Measurements from ENCODE around the gene UBE2J2.
"Not testable (repeated sequence)": the region's sequence is repeated elsewhere in the genome, so short reads cannot be mapped to it uniquely, and the experiment has no call there.

Gene UBE2J2

DNA sequence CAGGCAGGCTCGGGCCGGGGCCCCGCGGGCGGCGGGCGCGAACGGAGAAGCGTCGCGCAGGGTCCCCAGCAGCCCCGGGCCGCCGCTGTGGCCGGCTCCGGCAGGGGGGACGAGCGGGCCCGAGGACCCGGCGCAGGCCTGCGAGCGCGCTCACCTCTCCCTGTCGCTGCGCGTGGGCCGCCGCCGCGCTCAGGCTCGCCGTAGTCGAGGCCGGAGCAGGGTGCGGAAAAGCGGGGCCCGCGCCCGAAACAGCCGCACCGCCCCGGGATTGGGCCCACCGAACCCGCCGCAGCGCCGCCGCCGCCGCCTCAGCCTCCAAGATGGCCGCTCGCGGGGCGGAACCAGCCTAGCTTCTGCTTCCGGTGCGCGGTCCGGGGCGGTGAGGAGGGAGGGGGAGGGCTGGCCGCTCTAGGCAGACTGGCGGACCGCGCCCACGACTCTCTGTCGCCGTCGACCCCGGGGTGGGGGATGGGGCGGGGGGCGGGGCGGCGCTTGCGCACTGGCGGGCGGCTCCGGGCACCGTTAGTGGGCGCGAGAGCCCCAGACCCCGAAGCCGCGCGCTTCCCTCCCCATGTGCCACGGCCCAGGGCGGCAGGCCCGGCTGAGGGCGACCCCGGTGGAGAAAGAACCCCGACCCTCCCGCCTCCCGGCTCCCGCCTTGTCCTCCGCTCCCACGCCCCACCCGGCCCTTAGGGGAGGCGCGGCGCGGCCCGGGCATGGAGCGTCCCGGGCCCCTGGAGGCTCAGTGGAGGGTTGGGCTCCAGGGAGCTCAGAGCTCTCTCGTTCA, at the start of gene UBE2J2:
TSS of gene UBE2J2 (minus strand) at position 343 of the 787 bp plus-strand sequence. CDS start 5,862 bp downstream, outside the sequence.
- FAIRE-seq (peak; percentile 88), DNase-seq (ENCODE audit: extremely low spot score, insufficient read length, low read depth) (peak; percentile 98)

DNA sequence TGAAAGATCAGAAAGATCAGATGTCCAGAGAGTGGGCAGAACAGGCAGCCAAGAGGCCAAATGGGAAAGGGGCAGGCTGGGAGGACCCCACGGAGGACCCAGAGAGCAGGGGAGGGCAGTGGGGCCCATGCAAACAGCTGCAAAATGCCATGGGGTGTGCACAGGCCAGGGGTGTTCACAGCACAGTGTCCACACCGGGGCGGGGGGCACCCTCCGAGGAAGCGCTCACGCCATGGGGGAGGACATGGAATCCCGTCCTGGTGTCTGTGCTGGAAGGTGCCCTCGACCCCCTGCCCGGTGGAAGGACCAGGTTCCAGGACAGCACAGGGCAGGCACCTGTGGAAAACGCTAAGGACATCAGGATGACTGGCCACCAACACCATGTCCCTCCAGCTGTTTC, 49.3 kb upstream of the UBE2J2 start:
- FAIRE-seq = no peak
- no peak for DNase-seq (ENCODE audit: extremely low spot score, insufficient read length, low read depth)

DNA sequence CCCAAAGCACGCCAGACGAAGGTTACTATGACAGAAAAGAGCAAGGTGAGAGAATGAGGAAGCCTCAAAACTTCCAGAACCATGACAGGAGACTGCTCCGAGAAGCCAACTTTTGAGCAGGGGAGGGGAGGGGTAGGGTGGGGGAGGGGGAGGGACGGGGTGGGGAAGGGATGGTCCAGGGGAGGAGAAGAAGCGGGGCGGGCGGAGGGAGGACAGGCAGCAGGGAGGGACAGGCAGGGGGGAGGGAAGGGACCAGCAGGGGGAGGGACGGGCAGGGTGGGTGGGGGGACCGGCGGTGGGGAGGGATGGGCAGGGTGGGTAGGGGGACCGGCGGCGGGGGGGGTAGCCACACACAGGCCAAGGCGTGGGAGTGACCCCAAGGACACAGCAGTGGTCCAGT, 48.8 kb upstream of the UBE2J2 start:
- FAIRE-seq (no peak), DNase-seq (ENCODE audit: extremely low spot score, insufficient read length, low read depth) (no peak)

DNA sequence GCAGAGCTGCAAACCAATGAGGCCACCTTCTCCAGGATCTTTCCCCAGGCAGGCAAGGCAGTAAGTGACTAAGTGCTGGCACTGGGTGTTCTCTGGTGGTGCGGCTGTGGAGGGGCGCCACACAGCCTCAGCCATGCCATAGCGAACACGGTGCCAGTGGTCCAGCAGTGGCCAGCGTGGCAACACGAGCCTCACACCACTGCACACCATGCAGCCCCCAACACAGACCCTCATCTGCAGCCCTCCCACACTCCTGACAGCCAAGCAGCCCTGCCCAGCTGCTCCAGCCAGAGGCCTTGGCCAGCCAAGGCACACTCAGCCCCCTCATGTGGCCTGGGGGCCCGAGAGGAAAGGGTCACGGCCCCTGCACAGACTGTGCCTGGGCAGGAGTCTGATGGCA, 47.8 kb upstream of the UBE2J2 start:
- FAIRE-seq = no peak
- DNase-seq (ENCODE audit: extremely low spot score, insufficient read length, low read depth) = no peak

DNA sequence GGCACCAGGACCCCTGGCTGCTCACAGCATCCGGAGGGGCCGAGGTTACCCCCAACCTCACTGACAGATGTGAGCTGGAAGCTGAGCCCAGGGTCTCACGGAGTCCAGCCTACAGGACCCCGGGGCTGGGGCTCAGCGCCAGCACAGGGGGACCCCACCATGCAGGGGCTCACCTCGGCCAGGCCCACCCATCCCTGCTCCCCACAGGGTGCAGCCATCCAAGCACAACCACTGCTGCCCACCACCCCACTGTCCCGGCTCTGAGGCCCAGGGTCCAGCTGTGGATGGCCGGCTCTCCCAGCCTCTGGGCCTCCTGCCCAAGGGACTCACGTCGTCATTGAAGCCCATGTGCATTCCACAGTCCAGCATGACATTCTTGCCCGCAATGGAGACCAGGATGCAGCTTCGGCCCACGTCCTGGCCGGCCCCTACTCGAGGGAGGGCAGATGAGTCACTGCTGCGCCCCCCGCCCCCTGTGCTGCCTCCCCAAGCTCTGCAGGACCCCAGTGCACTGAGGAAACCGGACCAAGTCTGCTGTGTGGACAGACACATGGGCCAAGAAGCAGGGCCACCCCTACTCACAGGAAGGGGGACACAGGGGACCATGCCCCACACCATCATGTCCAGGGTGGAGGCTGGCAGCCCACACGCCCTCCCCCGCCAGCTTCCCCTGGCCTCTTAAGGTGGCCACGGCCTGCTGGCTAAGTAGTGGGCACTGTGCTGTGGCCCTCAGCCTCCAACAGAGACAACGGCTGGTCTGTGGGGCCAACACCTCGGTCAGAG, 47.2 kb upstream of the UBE2J2 start:
- no peak for FAIRE-seq

DNA sequence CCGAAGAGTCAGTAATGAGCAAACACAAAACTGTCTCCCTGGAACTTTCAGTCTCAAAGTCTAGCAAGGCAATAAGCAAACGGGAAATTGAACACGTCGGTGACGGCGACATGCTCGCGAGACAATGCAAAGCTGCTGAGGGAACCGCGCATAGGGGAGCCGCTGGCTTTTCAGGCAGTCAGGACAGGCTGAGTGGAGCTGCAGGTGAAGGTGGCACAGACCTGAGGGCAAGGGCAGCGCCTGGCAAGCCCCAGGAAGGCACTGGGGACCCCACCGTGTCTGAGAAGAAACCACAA, 45.9 kb upstream of the UBE2J2 start:
- no peak for DNase-seq (ENCODE audit: extremely low spot score, insufficient read length, low read depth)
- FAIRE-seq = no peak

More for the DNA sequence above, 47.2 kb upstream of the UBE2J2 start:
- DNase-seq (ENCODE audit: extremely low spot score, insufficient read length, low read depth) = no peak

DNA sequence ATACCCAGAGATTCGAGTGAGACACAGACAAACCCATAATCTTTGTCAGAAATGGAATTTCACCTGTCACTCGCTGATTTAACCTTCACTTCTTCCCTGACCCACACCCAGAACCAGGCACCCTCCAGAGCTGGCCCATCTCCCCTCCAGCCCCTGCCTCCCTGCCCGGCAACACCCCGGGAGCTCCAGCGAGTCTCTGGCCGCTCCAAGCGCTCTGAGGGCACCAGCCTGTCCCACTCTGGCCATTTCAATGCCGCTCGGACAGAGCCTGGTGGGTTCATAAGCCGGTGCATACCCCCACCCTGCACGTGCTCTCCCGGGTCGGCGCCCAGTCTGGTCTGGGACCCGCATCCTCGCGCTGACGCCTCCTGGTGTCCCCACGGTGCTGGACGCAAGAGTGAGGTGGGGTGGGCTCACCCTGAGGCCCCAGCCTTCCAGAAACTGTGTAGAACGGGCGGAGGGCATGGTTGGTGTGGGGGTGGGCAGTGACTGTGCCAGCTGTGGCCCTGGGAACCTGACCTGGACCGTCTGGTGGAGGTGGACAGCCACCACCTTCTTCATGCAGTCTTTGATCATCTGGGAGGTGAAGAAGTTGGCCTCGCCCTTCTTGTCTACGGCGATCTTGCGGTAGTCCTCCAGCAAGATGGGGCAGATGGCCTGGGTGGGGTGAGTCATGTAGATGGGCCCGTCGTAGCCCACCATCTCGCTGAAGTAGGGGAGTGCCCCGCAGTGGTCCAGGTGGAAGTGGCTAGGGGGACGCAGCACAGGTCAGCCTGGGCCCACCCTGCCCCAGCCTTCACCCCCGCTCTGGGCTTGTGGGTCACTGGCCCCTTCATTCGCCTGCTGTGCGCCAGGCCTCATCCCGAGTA, 45.4 kb upstream of the UBE2J2 start:
- FAIRE-seq (no peak), DNase-seq (ENCODE audit: extremely low spot score, insufficient read length, low read depth) (no peak)

DNA sequence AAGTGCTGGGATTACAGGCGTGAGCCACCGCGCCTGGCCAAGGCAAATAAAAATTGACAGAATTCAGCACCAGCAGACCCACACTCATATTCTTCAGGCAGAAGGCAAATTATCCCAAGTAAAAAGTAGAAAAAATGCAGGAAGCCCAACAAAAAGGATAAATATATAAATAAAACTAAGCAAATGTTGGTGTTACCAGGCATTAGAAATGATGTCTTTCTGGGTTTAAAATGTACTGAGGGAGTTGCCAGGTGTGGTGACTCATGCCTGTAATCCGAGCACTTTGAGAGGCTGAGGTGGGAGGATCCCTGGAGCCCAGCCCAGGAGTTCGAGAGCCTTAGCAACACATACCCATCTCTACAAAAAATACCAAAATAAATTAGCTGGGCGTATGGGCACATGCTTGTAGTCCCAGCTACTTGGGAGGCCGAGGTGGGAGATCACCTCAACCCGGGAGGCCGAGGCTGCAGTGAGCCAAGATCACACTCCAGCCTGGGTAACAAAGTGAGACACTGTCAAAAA, 44.5 kb upstream of the UBE2J2 start:
- no peak for DNase-seq (ENCODE audit: extremely low spot score, insufficient read length, low read depth)

DNA sequence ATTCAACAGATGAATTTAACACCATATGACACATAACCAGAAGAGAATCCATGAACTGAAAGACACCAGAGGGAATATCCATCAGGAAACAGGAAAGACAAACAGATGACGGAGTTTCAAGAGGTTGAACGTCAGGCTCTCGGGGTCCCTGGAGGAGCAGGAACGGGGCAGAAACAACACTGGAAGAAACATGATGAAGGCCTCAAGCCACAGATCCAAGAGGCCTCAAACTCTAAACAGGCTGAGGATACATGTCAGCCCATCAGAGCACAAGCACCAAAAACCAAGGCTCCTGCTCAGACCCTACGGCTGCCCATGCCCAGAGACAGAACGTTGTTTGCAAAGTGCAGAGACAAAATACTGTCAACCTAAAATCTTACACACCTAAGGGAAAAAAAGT, 43.8 kb upstream of the UBE2J2 start:
- no peak for FAIRE-seq
- DNase-seq (ENCODE audit: extremely low spot score, insufficient read length, low read depth) = no peak

More for the DNA sequence above, 44.5 kb upstream of the UBE2J2 start:
- no peak for FAIRE-seq

DNA sequence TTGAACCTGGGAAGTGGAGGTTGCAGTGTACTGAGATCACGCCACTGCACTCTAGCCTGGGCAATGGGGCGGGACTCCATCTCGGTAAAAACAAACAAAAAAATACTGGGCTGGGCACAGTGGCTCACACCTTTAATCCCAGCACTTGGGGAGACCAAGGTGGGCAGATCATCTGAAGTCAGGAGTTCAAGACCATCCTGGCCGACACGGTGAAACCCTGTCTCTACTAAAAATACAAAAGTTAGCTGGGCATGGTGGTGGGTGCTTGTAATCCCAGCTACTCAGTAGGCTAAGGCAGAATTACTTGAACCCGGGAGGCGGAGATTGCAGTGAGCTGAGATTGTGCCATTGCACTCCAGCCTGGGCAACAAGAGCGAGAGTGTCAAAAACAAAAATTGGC, 42.5 kb upstream of the UBE2J2 start:
- DNase-seq (ENCODE audit: extremely low spot score, insufficient read length, low read depth); FAIRE-seq: not testable (repeated sequence)

DNA sequence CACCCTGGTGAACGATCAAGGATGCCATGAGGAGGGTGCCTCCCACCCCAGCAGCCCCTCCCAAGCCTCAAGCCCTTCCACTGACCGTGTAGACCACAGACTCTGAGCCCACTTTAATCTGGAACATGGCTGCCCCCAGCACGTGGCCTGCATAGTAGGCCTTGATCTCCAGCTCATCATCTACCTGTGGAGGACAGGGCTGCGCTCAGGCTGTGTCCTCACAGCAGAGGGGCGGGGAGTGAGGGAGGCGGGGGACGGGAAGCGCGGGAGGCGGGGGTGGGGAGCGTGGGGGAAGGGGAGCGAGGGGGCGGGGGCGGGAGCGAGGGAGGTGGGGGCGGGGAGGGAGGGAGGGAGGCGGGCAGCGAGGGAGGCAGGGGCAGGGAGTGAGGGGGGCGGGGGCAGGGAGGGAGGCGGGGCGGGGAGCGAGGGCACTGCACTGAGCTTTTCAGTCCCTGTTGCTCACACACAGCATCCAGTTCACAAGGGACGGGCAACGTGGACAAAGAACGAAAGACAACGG, 41.8 kb upstream of the UBE2J2 start:
- DNase-seq (ENCODE audit: extremely low spot score, insufficient read length, low read depth) (no peak), FAIRE-seq (no peak)

DNA sequence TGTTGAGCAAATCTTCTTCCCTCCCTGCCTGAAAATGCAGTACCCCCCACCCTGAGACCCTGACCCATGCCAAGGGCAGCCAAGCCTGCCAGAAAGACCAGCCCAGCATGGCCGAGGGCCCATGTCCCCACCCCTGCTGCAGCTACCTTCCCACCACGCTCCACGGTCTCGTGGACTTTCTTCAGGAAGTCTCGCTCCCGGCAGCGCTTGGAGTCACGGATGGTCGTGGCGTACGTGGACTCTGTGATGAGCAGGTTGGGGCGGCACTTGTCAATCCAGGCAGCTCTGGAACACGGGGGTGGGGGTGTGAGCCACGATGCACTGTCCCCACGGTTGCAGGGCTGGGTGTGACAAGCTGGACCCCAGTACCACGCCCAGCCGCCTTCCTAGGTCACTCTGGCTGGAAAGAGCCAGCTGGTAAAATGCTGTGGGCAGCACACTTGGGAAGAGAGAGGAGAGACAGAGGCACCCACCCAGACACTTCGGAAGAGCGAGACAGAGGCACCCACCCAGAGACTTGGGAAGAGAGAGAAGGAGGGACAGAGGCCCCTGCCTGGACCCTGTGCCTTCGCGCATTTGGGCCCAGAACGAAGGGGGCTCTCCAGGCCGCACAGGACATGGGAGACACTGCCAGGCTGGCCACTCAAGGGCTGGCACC, 41.2 kb upstream of the UBE2J2 start:
- DNase-seq (ENCODE audit: extremely low spot score, insufficient read length, low read depth) = no peak
- FAIRE-seq = no peak

DNA sequence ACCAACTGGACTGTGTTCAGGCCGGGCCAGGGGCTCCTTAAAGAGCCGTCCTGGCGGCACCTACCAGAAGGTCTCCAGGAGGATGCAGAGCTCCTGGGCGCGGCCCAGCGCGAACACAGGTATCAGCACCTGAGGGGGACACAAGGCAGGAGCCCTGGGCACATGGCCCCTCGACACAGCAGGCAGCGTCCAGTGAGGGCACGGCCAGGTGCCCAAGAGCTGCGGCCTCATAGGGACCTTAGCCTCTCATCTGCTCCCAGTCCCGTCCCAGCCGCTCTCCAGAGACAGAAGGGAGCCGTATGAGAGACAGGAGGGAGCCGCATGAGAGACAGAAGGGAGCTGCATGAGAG, 40.6 kb upstream of the UBE2J2 start:
- no peak for DNase-seq (ENCODE audit: extremely low spot score, insufficient read length, low read depth)
- FAIRE-seq = no peak

DNA sequence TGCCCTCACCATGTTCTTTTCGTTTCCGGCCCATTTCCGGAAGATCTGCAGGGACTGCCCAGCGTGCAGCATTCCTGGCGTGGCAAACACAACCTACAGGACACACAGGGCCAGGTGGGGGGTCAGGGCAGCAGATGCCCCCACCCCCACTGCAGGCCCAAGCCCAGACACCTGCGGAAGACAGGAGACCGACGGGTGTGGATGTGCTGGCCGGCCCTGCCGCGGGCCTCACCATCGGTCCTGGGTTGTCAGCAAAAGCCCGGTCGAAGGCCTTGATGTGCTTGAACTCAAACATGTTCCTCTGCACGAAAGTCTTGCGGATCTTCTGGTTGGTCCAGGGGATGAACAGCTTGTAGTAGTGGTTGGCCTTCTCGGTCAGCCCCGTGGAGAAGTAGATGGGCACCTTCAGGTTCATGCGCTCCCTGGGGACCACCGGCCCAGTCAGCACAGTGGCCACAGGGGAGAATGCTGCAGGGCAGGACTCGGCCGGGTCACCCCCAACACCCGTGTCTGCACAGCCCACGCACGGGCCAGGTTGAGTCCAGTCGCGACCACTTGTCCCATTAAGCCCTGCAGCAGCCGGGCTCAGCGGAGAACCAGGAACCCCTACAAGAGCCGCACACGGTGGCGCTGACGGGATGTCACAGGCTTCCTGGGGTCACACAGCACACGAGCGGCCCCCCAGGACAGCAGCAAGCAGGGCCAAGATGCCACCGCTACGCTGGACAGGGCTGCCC, 40.0 kb upstream of the UBE2J2 start:
- FAIRE-seq (no peak), DNase-seq (ENCODE audit: extremely low spot score, insufficient read length, low read depth) (no peak)

DNA sequence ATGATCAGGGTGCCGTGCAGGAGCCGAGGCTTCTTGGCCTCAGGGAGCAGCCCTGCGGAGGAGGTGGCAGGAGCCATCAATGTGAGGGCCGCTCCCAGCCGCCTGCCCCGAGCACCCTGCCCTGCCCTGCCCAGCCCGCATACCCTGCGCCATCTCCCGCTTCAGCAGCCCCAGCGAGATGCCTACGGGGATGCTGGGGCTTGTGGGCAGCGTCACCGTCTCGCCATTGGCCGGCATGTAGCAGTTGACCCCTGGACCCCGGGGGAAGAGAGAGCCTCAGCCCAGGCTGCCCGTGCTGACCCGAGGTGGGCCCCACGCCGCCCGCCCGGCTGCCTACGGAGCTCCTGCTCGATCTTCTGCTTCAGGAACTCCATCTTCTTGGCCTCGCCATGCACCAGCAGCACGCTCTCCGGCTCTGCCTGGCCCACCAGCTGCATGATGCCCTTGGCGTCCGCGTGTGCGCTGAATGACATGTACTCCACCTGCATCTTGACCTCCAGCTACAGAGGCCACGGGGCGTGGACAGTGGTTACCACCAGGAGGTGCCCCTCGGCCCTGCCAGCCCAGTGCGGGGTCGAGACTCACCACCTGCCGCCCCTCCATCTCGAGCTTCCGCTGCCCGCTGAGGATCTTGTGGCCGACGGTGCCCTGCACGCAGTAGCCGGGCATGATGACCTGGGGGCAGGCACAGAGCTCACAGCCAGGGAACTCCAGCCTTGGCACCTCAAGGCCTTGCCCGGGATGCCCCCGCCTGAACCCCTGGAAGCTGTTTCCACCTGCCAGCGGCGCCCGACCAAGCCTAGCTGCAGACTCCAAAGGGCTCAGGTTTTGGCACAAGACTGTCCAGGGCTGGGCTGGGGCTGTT, 39.0 kb upstream of the UBE2J2 start:
- DNase-seq (ENCODE audit: extremely low spot score, insufficient read length, low read depth) (no peak), FAIRE-seq (no peak)

DNA sequence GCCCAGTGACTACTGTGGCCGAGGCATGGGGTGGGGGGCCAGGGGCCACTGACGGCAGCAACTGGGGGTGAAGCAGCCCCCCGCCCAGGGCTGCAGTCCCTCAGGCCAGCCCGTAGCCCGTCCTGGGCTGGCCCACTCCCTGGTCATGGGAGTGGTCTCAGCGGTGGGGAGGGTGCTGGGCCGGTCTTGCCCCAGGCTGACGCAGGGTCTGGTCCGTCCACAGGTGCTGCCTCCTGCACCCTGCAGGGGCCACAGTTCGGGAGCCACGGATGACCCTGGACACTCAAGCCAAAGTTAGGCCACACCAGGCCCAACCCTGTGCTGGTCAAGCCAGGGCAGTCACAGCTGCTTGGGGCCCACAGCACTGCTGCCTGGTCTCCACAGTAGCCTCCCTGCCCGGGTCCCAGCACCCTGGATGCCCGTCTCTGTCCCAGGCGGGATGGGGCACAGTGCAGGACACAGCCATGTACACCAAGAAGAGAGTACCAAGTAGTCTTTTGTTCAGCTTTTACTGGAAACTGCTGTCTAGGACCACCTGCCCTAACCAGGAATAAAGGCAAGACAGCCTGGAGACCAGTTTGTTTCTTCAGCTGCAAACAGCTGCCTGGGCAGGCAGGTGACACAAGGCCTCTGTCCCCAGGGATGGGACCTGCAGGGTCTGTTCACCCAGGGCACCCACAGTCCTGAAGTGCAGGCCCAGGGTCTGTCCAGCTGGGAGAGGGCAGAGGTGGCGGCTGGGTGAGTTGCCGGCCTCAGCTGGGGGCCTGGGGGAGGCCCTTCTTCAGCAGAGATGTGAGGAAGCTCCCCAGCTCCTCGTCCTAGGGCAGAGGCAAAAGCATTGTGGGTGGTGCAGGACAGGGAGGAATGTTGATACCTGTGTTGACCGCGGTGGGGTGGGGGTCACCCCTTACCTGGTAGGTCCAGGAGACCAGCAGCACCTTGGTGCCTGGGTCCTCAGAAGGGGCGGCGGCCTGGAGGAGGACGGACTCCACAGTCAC, 37.8 kb upstream of the UBE2J2 start:
- DNase-seq (ENCODE audit: extremely low spot score, insufficient read length, low read depth) (no peak), FAIRE-seq (no peak)

DNA sequence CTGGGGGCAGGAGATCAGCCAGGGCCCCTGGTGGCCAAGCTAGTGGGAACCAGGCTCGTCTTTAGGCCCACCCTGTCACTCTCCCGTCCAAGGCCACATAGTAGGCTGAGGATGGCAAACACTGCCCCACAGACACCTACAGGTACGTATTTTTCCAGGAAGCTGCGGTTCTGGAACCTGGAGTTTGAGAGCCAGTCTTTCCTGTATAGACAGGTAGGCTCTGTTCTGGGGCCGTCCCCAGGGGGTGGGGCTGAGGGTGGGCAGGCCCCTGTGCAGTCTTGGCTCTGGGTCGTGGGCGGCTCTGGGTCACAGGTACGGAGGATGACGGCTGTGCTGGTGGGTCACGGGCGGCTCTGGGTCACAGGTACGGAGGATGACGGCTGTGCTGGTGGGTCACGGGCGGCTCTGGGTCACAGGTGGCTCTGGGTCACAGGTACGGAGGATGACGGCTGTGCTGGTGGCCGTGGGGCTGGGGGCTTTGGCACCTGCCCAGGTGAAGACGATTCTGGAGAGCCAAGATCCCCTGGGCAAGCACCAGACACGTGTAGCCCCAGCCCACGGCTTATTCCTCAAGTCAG, 36.9 kb upstream of the UBE2J2 start:
- no peak for DNase-seq (ENCODE audit: extremely low spot score, insufficient read length, low read depth)
- no peak for FAIRE-seq
